WTC11 (cell line): ENCODE results near the gene RRBP1. TPM values are rescaled to one million over a fixed set of nuclear protein-coding genes. Genes with fewer than 3 reads are reported as not detected.

ENCODE experiments used
- ATAC-seq: fragments of 200-7000 bp; cut with Tn5 transposase; 2 replicates; pipeline ENCODE4 v1.10.0; 2021; ENCODE audit warnings: mild to moderate bottlenecking, moderate library complexity
- CTCF ChIA-PET: fragments of 300-600 bp; sonication (Branson Sonifier 250); formaldehyde crosslinking; loops from one replicate; lab custom pipeline; 2021; ENCODE audit warnings: antibody characterized with exemption; lab: Charles Lee
- POLR2A ChIA-PET: fragments of 350-600 bp; sonication (Branson Sonifier 250); formaldehyde crosslinking; loops from one replicate; lab custom pipeline; 2021; ENCODE audit warnings: antibody characterized with exemption; lab: Charles Lee
- DNase-seq: peaks from one replicate; pipeline ENCODE4 v3.0.0; 2021; ENCODE audit warnings: low spot score
- H3K27ac Mint-ChIP-seq: 2 replicates; pipeline ENCODE4 v1.8.0; 2021; ENCODE audit warnings: mixed read lengths
- H3K27me3 Mint-ChIP-seq: 2 replicates; pipeline ENCODE4 v1.8.0; 2021; ENCODE audit warnings: low read depth, mild to moderate bottlenecking, moderate library complexity, mixed read lengths
- H3K36me3 Mint-ChIP-seq: 2 replicates; pipeline ENCODE4 v1.8.0; 2021; ENCODE audit warnings: mixed read lengths
- H3K4me1 Mint-ChIP-seq: 2 replicates; pipeline ENCODE4 v1.8.0; 2022; ENCODE audit warnings: mixed read lengths
- H3K4me3 Mint-ChIP-seq: 2 replicates; pipeline ENCODE4 v1.8.0; 2021; ENCODE audit warnings: mild to moderate bottlenecking, moderate library complexity, mixed read lengths
- H3K9me3 Mint-ChIP-seq: 2 replicates; pipeline ENCODE4 v1.8.0; 2021; ENCODE audit warnings: mixed read lengths
- ETV6 ChIP-seq: sonication (generic); formaldehyde crosslinking; IDR thresholded peaks from 2 replicates; pipeline ENCODE4 v1.8.1; 2022; ENCODE audit warnings: mild to moderate bottlenecking, missing genetic modification reagents
- GABPB1 ChIP-seq: sonication (generic); formaldehyde crosslinking; IDR thresholded peaks from 2 replicates; pipeline ENCODE4 v1.8.1; 2023; ENCODE audit warnings: mild to moderate bottlenecking, missing genetic modification reagents
- HMGA2 ChIP-seq: fragments of 250-450 bp; sonication (Bioruptor Pico); IDR thresholded peaks from 2 replicates; pipeline ENCODE4 v1.4.0; 2021; ENCODE audit warnings: mild to moderate bottlenecking, moderate library complexity
- MAX ChIP-seq: sonication (generic); formaldehyde crosslinking; IDR thresholded peaks from 2 replicates; pipeline ENCODE4 v1.8.0; 2022; ENCODE audit warnings: mild to moderate bottlenecking, missing genetic modification reagents
- SP1 ChIP-seq: sonication (generic); formaldehyde crosslinking; conservative IDR thresholded peaks from 2 replicates; pipeline ENCODE4 v1.8.1; 2022; ENCODE audit warnings: missing genetic modification reagents
- USF2 ChIP-seq: sonication (generic); formaldehyde crosslinking; IDR thresholded peaks from 2 replicates; pipeline ENCODE4 v1.8.1; 2023; ENCODE audit warnings: mild to moderate bottlenecking, missing genetic modification reagents, moderate library complexity
- ZNF121 ChIP-seq: sonication (generic); formaldehyde crosslinking; IDR thresholded peaks from 2 replicates; pipeline ENCODE4 v1.8.0; 2023; ENCODE audit warnings: missing genetic modification reagents
- ZNF281 ChIP-seq: sonication (generic); formaldehyde crosslinking; IDR thresholded peaks from 2 replicates; pipeline ENCODE4 v1.8.0; 2023; ENCODE audit warnings: mild to moderate bottlenecking, missing genetic modification reagents
- ZNF425 ChIP-seq: fragments of 250-450 bp; sonication (Bioruptor Pico); conservative IDR thresholded peaks from 2 replicates; pipeline ENCODE4 v1.9.0; 2021; ENCODE audit warnings: mild to moderate bottlenecking
- total RNA-seq: library from RNA; stranded (reverse); gene quantifications from 3 replicates; pipeline ENCODE4 v1.2.3, GENCODE V29; 2021
- TF ChIP-seq, protein P1 (sequence below): sonication (generic); formaldehyde crosslinking; IDR thresholded peaks from 2 replicates; pipeline ENCODE4 v1.8.1; 2023; ENCODE audit warnings: mild to moderate bottlenecking, missing genetic modification reagents, borderline replicate concordance
- TF ChIP-seq, protein P2 (sequence below): fragments of 250-450 bp; sonication (Bioruptor Pico); IDR thresholded peaks from 2 replicates; pipeline ENCODE4 v2.1.2; 2022; ENCODE audit warnings: mild to moderate bottlenecking, moderate library complexity

RRBP1 gene
- total RNA-seq, 1 experiment from 2014 or later, result 171 TPM

DNA sequence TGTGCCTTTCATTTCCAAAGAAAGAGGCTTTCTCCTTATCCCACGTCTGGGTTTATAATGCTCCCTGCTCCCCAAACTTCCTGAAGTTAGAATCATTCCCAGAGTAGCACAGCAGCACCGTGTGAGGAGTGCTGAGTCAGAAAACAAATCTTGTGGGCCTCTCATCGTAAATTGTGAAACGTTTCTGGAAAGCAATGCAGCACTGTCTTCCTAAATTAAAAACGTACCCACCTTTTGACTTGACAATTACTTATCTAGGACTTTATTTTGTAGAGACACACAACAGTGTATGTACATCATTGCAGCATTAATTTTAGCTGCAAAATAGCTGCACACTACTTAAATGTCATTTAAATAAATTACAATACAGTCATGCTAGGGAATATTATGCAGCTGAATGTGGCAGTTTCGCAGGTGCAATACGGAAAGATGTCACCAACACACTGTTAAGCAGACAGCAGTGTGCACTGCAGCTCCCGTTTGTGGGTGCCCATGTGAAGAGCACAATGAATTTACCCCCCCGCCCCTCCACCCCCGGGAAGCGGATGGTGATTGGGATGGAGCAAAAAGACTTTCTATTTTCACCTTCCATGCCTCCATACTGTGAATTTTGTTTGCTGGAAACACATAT is 30.8 kb downstream of the RRBP1 start (continued):
- TF ChIP-seq ZNF281 (CRISPR knock-in tag), result no peak
- TF ChIP-seq USF2 (CRISPR knock-in tag), result no peak
- no peak for TF ChIP-seq SP1 (CRISPR knock-in tag)
- TF ChIP-seq ETV6 (CRISPR knock-in tag), result no peak
- TF ChIP-seq, protein P1, sequence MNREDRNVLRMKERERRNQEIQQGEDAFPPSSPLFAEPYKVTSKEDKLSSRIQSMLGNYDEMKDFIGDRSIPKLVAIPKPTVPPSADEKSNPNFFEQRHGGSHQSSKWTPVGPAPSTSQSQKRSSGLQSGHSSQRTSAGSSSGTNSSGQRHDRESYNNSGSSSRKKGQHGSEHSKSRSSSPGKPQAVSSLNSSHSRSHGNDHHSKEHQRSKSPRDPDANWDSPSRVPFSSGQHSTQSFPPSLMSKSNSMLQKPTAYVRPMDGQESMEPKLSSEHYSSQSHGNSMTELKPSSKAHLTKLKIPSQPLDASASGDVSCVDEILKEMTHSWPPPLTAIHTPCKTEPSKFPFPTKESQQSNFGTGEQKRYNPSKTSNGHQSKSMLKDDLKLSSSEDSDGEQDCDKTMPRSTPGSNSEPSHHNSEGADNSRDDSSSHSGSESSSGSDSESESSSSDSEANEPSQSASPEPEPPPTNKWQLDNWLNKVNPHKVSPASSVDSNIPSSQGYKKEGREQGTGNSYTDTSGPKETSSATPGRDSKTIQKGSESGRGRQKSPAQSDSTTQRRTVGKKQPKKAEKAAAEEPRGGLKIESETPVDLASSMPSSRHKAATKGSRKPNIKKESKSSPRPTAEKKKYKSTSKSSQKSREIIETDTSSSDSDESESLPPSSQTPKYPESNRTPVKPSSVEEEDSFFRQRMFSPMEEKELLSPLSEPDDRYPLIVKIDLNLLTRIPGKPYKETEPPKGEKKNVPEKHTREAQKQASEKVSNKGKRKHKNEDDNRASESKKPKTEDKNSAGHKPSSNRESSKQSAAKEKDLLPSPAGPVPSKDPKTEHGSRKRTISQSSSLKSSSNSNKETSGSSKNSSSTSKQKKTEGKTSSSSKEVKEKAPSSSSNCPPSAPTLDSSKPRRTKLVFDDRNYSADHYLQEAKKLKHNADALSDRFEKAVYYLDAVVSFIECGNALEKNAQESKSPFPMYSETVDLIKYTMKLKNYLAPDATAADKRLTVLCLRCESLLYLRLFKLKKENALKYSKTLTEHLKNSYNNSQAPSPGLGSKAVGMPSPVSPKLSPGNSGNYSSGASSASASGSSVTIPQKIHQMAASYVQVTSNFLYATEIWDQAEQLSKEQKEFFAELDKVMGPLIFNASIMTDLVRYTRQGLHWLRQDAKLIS (CRISPR knock-in tag), result no peak
- TF ChIP-seq MAX (CRISPR knock-in tag), result no peak
- TF ChIP-seq ZNF425 (CRISPR knock-in tag), result no peak
- TF ChIP-seq, all 79 proteins: peak for 0

DNA sequence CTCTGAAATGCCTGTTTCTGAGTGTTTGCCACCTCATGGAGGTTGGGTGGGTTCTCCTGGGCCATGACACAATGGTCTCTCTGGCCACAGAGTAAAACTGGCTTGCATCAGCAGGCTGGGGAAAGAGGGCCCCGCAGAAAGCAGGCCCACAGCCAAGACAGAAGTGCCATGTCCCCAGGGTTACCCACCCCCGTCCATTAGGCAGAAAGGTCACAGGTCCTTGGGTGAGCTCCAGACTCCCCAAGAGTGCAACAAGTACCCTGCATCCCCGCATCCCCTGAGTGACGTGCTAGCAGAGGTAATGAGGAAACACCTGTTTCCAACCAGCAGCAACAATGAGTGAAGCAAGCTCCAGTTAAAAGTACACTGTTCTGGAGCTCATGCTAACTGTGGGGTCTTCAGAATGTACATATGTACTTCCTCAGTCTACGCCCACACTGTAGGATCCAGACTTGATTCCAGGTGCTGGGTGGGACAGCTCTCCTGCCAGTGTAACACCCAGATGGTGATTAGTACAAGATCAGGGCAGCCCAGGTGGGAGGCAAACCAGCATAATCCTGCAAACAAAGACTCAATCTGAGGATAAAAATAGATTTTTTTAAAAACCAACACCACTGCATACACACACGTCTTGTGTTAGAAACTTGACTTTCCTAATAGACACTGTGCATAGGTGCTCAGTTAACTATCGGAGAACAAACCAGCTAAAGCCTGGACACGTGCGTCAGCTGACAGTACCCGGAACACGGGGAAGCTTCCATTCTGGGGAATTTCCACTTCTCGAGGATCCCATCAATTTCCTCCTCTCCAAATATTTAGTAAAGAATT is 31.5 kb downstream of the RRBP1 start:
- Mint-ChIP-seq H3K27me3 (no peaks in the 10 kb centered on the region), H3K36me3 (peaks cover 7% of the 10 kb centered on the region), H3K4me1 (peaks cover 67% of the 10 kb centered on the region), H3K4me3 (no peak overlapping the region), H3K27ac (peak overlapping the region; percentile 82), H3K9me3 (no peaks in the 10 kb centered on the region)
- TF ChIP-seq GABPB1 (CRISPR knock-in tag) (peak; percentile 32; the same call in 1 of the 2 replicates), ZNF121 (CRISPR knock-in tag) (no peak), HMGA2 (CRISPR knock-in tag) (no peak)
- TF ChIP-seq, protein P2, sequence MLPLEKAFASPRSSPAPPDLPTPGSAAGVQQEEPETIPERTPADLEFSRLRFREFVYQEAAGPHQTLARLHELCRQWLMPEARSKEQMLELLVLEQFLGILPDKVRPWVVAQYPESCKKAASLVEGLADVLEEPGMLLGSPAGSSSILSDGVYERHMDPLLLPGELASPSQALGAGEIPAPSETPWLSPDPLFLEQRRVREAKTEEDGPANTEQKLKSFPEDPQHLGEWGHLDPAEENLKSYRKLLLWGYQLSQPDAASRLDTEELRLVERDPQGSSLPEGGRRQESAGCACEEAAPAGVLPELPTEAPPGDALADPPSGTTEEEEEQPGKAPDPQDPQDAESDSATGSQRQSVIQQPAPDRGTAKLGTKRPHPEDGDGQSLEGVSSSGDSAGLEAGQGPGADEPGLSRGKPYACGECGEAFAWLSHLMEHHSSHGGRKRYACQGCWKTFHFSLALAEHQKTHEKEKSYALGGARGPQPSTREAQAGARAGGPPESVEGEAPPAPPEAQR (CRISPR knock-in tag), result no peak
- POLR2A ChIA-PET, result no interaction called here
- ATAC-seq (no peak), DNase-seq (no peak)
- CTCF ChIA-PET, result interaction anchor here (1.0 to 2.3 kb wide), 12 partner anchors 12 to 289 kb away, joined by 4 to 15 read pairs (median 6); partner anchors contain the start of genes BFSP1 and RRBP1
